ENCODE measurements around the gene TIGD3.
A peak's percentile ranks its signal among the peaks of the same experiment; 100 is the strongest.

Gene TIGD3

DNA sequence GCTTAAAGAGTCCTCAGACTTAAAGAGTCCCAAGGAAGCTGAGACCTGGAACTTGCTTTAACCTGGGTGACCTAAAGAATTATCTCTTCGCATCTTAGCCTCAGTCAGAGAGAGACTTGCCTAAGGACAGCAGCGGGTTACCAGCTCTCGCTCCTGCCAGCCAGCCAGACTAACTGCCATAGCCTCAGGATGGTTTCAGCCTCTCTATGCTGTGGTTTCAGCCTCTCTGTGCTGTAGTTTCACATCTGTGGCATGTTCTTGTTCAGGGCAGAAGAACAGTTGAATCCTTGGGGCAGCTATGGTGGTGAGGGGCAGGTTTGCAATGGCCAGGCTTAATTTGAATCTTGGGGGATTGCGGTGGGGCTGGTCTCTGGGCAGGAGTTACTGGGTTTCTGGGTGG lies 34.2 kb downstream of the TIGD3 start:
- ATAC-seq = no peak
- H3K36me3 Mint-ChIP-seq = peaks cover 54% of the 10 kb centered on the region
- DNase-seq (ENCODE audit: low spot score in 2 of 2) = no peak
- no peaks in the 10 kb centered on the region for H3K9me3 Mint-ChIP-seq
- H3K4me3 Mint-ChIP-seq = peak overlapping the region; percentile 92
- H3K27ac Mint-ChIP-seq = peak overlapping the region; percentile 85
- H3K4me1 Mint-ChIP-seq = peaks cover 77% of the 10 kb centered on the region

DNA sequence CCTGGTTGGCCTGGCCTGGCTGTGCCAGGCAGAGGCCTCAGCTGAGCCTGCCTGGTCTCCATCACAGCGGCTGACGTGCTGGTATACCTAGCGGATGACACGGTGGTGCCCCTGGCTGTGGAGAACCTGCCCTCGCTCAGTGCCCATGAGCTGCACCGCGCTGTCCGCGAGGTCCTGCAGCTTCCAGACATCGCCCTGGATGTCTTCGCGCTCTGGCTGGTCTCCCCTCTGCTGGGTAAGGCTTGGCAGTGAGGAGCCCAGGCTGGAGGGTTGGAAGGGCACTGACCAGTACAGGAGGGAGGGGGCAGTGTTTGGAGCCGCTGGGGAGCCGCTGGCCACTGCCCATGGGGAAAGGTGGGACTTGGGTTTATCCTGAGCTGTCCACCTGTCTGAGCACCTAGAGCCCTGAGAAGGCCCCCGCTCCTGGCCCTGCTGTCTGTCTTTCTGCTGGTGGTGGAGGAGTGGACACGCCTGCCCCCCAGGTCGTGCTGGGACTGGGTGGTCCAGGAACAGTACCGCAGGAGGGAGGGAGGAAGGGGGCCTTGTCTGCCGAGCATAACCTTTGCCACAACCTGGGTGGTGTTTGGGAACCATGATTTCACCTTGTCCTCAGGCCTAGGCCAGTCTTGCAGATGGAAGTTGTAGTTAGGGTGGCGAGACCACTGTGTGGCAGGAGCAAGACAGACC lies 34.9 kb downstream of the TIGD3 start:
- peaks cover 70% of the 10 kb centered on the region for H3K4me1 Mint-ChIP-seq
- DNase-seq (ENCODE audit: low spot score in 2 of 2) = no peak

DNA sequence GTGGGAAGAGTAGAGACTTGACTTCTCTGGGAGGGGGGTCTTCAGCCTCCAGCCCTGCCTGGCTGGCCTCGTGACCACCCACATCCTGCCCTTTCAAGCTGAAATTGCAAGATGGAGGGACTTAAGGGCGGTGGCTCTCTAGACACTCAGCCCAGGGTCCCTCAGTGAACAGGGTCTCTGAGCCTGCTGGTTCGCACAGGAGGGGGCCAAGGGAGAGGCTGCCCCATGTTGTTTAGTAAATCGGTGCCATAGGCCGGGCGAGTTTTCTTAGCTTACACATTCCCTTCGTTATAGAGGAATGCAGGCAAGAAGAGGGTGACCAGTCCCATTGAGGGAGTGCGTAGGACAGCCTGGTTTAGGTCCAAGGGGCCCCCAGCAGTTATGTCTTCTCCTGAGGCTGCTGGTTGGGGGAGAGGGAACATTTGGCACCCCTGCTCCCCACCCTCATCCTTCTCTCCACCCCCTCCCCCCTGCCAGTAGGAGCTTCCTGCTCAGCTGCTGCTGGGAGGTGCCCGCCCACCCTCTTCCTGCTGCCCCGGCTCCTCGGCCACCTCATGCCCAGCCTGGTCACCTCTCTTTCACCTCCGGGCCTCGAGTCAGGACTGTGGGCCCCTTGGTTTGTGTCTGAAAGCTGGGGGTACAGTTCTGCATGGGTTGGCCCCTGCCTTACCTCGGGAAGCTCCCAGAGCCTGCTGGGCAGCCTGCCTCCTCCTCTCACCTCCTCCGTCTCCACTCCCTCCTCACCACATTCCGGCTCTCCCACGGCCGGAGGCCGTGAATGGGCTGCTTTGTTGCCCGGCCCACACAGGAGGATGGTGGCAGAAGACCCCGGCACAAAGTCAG lies 35.8 kb downstream of the TIGD3 start:
- Mint-ChIP-seq H3K9me3 (no peaks in the 10 kb centered on the region), H3K27ac (peak overlapping the region; percentile 86), H3K4me3 (peak overlapping the region; percentile 11), H3K36me3 (peaks cover 57% of the 10 kb centered on the region), H3K4me1 (peaks cover 61% of the 10 kb centered on the region)
- ATAC-seq (no peak), DNase-seq (ENCODE audit: low spot score in 2 of 2) (no peak)

More for the DNA sequence above, 34.9 kb downstream of the TIGD3 start:
- no peak for ATAC-seq
- Mint-ChIP-seq H3K9me3 (no peaks in the 10 kb centered on the region), H3K36me3 (peaks cover 57% of the 10 kb centered on the region), H3K4me3 (peak overlapping the region; percentile 92), H3K27ac (peak overlapping the region; percentile 85)

DNA sequence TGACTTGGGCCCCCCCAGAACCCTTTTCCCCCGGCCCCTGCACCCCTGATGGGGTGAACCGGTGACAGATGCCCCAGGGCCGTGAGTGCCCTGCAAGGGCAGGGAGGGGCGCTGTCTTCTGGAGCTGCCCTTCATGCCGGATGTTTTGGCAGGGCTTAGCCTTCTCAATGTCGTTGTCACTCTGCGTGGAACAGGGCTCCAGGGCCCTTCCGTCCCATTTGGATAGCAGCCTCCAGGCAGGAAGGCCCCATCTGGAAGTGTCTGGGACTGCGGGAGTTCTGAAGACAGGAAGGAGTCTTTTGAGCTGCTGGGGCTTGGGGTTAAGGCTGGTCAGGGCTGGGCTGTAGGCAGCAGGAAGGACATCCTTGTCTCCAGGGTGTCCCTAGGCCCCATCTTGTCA lies 36.4 kb downstream of the TIGD3 start:
- Mint-ChIP-seq H3K4me1 (peaks cover 59% of the 10 kb centered on the region), H3K27ac (peak overlapping the region; percentile 86)

DNA sequence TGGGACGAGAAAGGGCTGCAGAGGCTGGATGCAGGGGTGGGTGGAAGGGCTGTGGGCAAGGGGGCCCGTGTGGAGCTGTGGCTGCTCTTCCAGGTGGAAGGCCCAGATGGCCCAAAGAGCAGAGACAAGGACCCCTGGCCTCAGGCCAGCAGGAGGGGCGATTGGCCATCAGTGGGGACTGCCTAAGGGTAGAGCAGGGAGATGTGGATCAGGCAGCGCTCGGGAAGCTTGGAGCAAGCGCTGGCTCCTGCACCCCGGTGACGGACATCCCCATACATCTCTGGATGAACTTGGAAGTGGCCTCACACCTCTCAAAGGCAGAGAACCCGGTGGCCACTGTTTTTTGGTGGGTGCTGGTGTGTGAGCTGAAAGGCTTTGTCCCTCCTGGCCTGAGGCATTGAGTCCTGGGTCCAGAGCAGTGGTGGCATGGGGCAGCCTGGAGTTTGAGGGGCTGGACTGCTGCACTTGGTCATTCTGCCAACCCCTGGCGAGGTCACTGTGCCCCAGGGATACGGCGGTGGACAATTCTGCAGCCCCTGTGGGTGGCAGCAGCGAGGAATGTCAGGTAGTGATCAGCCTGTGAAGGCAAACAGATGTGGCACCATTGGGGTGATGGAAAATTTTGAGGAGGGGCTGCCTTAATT lies 37.8 kb downstream of the TIGD3 start:
- DNase-seq (ENCODE audit: low spot score in 2 of 2) = no peak

More for the DNA sequence above, 36.4 kb downstream of the TIGD3 start:
- peak overlapping the region; percentile 11 for H3K4me3 Mint-ChIP-seq
- H3K36me3 Mint-ChIP-seq = peaks cover 58% of the 10 kb centered on the region
- no peak for ATAC-seq
- DNase-seq (ENCODE audit: low spot score in 2 of 2) = no peak
- H3K9me3 Mint-ChIP-seq = no peaks in the 10 kb centered on the region

DNA sequence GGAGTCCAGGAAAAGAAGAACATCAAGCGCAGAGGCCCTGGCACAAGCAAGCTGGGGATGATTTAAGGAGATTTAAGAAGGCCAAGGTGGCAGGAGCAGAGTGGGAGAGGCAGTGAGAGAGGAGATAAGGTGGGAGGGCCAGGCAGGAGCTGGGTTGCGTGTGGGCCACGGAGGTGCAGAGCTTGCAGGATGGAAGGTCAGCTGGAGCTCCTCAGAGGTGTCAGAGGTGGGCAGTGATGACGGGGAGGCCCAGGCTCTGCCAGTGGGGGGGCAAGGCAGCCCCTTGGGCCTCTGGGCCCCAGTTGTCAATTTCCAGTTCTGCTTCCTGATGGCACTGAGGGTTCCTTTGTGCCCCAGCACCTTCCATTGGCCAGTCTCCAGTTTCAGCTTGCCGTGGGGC lies 38.3 kb downstream of the TIGD3 start:
- Mint-ChIP-seq H3K4me1 (peaks cover 60% of the 10 kb centered on the region), H3K36me3 (peaks cover 64% of the 10 kb centered on the region), H3K4me3 (no peak overlapping the region), H3K27ac (peak overlapping the region; percentile 86), H3K9me3 (no peaks in the 10 kb centered on the region)
- ATAC-seq (no peak), DNase-seq (ENCODE audit: low spot score in 2 of 2) (no peak)

More for the DNA sequence above, 37.8 kb downstream of the TIGD3 start:
- H3K4me1 Mint-ChIP-seq = peaks cover 62% of the 10 kb centered on the region
- H3K9me3 Mint-ChIP-seq = no peaks in the 10 kb centered on the region
- H3K4me3 Mint-ChIP-seq = no peak overlapping the region
- H3K27ac Mint-ChIP-seq = peak overlapping the region; percentile 86
- H3K36me3 Mint-ChIP-seq = peaks cover 64% of the 10 kb centered on the region
- ATAC-seq = no peak

DNA sequence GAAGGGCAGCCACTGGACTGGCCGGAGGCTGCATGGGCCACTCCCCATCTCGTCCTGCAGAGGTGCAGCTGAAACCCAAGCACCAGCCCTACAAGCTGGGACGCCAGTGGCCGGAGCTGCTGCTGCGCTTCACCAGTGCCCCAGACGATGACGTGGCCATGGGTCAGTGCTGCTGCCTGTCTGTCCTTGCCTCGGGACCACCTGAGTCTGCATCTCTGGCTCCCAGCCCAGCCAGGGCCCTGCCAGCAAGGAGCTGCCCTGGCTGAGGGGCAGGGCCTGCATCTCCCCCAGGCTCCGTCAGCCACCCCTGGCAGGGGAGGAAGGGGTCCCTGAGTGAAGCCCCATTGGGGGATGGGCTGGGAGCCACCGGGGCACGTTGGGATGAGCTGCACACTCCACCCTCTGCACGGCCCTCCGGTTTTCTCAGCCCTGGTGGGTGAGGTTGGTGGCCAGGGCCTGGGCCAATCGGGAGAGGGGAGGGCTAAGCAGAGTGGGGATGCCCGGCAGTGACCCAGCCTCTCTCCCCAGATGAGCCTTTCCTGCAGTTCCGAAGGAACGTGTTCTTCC lies 39.0 kb downstream of the TIGD3 start:
- no peak for ATAC-seq
- no peak overlapping the region for H3K4me3 Mint-ChIP-seq
- no peaks in the 10 kb centered on the region for H3K9me3 Mint-ChIP-seq
- H3K27ac Mint-ChIP-seq = no peak overlapping the region
- H3K36me3 Mint-ChIP-seq = peaks cover 64% of the 10 kb centered on the region
- no peak for DNase-seq (ENCODE audit: low spot score in 2 of 2)
- peaks cover 58% of the 10 kb centered on the region for H3K4me1 Mint-ChIP-seq

DNA sequence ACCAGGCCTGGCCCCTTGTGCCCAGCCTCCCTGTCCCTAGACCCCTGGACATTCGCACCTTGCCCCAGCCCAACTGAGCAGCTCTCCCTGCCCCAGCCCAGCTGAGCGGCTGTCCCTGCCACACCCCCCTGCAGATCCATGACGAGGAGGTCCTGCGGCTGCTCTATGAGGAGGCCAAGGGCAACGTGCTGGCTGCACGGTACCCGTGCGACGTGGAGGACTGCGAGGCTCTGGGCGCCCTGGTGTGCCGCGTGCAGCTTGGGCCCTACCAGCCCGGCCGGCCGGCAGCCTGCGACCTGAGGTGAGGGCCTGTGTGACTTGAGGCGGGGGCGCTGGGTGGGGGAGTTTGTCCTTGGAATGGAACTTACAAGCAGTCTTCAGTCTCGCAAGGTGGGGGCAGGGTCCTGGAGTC lies 39.6 kb downstream of the TIGD3 start:
- peaks cover 54% of the 10 kb centered on the region for H3K4me1 Mint-ChIP-seq
- no peak overlapping the region for H3K27ac Mint-ChIP-seq
- ATAC-seq (no peak), DNase-seq (ENCODE audit: low spot score in 2 of 2) (no peak)
- no peaks in the 10 kb centered on the region for H3K9me3 Mint-ChIP-seq
- no peak overlapping the region for H3K4me3 Mint-ChIP-seq
- H3K36me3 Mint-ChIP-seq = peaks cover 64% of the 10 kb centered on the region

DNA sequence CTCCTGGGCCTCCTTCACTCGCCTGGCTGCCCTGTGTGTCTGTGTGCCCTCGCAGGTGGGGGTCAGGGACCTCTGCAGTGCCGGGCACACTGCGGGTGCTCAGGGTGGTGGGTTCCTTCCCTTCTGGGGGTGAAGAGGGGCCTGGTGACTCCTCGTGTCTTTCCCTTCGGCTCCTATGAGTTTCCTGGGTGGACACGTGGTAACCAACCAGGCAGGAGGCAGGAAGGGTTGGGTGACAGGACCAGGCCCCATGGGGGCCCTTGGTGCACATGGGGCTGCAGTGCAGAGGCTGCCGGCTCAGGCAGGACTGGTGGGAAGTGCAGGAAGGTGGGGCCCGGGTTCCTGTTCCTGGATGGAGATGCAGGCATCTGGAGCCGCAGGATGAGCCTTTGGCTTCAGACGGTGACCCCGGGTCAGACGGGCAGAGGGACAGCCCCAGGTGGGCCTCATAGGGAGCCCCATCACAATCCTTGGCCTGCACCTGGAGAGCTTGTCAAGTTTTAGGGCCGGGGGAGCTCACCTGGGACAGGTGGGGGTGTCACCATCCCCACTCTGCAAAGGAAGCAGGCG lies 41.5 kb downstream of the TIGD3 start:
- ATAC-seq (no peak), DNase-seq (ENCODE audit: low spot score in 2 of 2) (no peak)
- H3K4me1 Mint-ChIP-seq = peaks cover 35% of the 10 kb centered on the region
- H3K4me3 Mint-ChIP-seq = no peak overlapping the region
- no peaks in the 10 kb centered on the region for H3K9me3 Mint-ChIP-seq
- H3K36me3 Mint-ChIP-seq = peaks cover 71% of the 10 kb centered on the region
- peak overlapping the region; percentile 52 for H3K27ac Mint-ChIP-seq

DNA sequence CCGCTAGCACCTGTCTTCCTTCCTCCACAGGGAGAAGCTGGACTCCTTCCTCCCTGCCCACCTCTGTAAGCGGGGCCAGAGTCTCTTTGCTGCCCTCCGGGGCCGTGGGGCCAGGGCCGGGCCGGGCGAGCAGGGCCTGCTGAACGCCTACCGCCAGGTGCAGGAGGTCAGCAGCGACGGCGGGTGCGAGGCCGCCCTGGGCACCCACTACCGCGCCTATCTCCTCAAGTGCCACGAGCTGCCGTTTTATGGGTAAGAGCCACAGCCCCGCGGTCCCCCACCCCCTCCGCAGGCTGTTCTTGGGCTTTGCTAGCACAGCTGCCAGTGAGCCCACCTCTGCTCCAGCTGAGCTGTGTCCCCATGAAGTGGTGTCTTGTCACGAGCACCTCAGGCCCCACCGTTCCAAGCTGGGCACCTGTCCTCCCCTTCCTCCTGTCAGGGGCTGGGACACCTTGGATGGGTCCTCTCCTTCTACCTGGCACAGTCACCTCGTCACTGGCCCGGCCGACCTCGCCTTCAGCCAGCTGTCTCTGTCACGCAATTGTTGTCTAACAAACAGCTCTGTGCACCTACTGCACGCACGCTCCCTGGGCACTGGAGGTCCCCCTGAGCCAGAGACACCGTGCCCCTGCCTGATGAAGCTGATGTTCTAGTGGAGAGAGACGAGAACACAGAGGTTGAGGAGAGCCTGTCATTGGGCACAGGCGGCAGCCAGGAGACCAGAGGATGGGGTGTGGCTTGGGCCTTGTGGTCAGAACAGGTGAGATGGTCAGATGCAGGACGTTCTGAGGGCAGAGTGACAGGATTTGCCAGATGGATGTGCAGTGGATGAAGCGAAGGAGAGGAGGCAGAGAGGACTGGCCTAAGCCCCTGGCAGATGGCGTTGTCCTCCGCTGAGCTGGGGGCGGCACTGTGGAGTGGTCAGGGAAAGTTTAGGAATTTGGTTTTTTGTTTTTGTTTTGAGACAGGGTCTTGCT lies 42.5 kb downstream of the TIGD3 start:
- Mint-ChIP-seq H3K27ac (peak overlapping the region; percentile 75), H3K4me3 (no peak overlapping the region), H3K36me3 (peaks cover 69% of the 10 kb centered on the region), H3K9me3 (no peaks in the 10 kb centered on the region), H3K4me1 (peaks cover 29% of the 10 kb centered on the region)
- ATAC-seq (no peak), DNase-seq (ENCODE audit: low spot score in 2 of 2) (no peak)

DNA sequence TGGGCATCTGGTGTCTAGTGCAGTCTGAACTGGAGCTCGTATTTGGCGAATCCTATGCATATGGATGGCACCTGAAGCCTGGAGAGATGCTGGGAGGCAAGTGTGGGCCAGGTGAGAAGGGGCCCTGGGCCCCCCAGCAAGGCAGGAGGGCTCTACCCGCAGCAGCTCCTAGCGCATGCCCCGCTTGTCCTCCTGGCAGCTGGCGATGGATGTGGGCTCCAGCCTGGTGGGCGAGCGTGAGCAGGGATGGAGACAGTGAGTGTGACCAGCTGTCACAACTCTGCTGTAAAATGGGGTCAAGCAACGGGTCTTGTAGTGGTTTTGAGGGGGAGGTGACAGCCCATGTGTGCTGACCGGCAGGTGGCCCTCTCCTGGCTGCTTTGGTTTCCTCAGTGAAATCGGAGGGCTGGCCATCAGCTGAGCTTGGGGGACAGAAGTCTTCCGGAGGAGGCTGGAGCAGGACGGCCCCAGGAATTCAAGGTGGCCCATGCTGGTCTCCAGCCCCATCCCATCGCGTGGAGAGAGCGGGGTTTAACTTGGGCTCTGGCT lies 43.9 kb downstream of the TIGD3 start:
- Mint-ChIP-seq H3K4me1 (peaks cover 19% of the 10 kb centered on the region), H3K4me3 (no peak overlapping the region), H3K9me3 (no peaks in the 10 kb centered on the region), H3K27ac (no peak overlapping the region), H3K36me3 (peaks cover 81% of the 10 kb centered on the region)
- DNase-seq (ENCODE audit: low spot score in 2 of 2) (no peak), ATAC-seq (no peak)

DNA sequence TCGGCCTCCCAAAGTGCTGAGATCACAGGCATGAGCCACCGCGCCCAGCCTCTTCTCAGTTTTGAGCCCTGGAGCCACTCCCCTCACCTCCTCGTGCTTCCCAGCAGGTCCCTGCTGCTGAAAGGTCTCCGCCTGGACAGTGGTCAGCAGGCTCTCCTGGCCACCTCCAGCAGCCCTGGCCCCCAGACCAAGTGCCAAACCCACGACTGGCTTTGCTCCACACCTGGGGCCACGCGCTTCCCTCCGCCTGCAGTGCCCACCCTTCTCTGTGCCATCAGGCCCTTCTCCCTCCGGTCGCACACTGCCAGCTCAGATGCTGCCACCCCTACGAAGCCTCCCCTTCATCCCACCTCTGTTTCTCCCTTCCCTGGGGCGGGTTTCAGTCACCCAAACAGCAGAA lies 44.7 kb downstream of the TIGD3 start:
- H3K36me3 Mint-ChIP-seq = peaks cover 85% of the 10 kb centered on the region
- no peak overlapping the region for H3K4me3 Mint-ChIP-seq
- H3K9me3 Mint-ChIP-seq = no peaks in the 10 kb centered on the region
- ATAC-seq = no peak
- peaks cover 19% of the 10 kb centered on the region for H3K4me1 Mint-ChIP-seq
- DNase-seq (ENCODE audit: low spot score in 2 of 2) = no peak
- H3K27ac Mint-ChIP-seq = peak overlapping the region; percentile 74

DNA sequence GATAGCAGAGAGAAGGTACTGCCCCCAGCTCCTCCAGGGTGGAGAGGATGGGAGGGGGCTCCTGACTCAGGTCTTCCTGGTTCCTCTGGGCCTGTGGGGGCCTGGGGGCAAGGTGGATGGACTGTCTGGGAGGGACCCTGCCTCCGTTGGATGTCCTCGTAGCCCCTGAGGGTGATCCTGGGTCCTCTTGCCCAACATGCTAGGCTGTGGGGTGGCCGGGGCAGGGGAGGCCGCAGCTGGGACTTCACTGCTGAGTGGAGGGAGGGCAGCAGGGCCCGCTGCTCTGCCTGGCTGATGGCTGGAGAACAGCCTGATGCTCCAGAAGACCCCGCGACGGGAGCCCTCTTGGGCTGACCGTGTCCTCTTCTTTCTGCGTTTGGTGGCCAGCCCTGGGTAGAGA lies 45.3 kb downstream of the TIGD3 start:
- no peak overlapping the region for H3K4me3 Mint-ChIP-seq
- H3K4me1 Mint-ChIP-seq = peaks cover 19% of the 10 kb centered on the region
- H3K9me3 Mint-ChIP-seq = no peaks in the 10 kb centered on the region
- DNase-seq (ENCODE audit: low spot score in 2 of 2) = no peak
- ATAC-seq = no peak
- H3K36me3 Mint-ChIP-seq = peaks cover 85% of the 10 kb centered on the region
- H3K27ac Mint-ChIP-seq = peak overlapping the region; percentile 74
